Neuron (in vitro differentiated cells): ENCODE measurements around the gene USB1.
"Not testable (repeated sequence)": the region's sequence is repeated elsewhere in the genome, so short reads cannot be mapped to it uniquely, and the experiment has no call there.

ENCODE experiments used
- H2AFZ ChIP-seq: one replicate; pipeline ENCODE4 v1.6.1; 2013; ENCODE audit warnings: low read depth, mild to moderate bottlenecking, inconsistent platforms, low read length, moderate library complexity
- H3K27me3 ChIP-seq: one replicate; pipeline ENCODE4 v1.6.1; 2013; ENCODE audit warnings: low read length; ENCODE audit not compliant: insufficient read depth
- H3K36me3 ChIP-seq: one replicate; pipeline ENCODE4 v1.6.1; 2013; ENCODE audit warnings: low read length; ENCODE audit not compliant: insufficient read depth
- H3K4me1 ChIP-seq: one replicate; pipeline ENCODE4 v1.6.1; 2013; ENCODE audit warnings: low read length; ENCODE audit not compliant: insufficient read depth
- H3K4me3 ChIP-seq: 2 replicates; pipeline ENCODE4 v1.5.1; 2013; ENCODE audit warnings: mild to moderate bottlenecking, low read length, moderate library complexity
- H3K9me3 ChIP-seq: one replicate; pipeline ENCODE4 v1.6.1; 2013; ENCODE audit warnings: low read length

USB1 gene

GRCh38 chr16:57977418-57978069 is 23.7 kb upstream of the USB1 start:
- Histone ChIP-seq H2AFZ (no peak overlapping the region), H3K4me3 (no peak overlapping the region), H3K27me3 (peaks cover 6% of the 10 kb centered on the region), H3K9me3 (no peaks in the 10 kb centered on the region), H3K4me1 (peaks cover 9% of the 10 kb centered on the region), H3K36me3 (no peaks in the 10 kb centered on the region)

GRCh38 chr16:57978070-57978465 is 23.1 kb upstream of the USB1 start:
- H3K4me3 ChIP-seq, H3K4me1 ChIP-seq, H3K27me3 ChIP-seq, H3K36me3 ChIP-seq, H2AFZ ChIP-seq, H3K9me3 ChIP-seq: not testable (repeated sequence)

- Histone ChIP-seq H3K36me3 (no peaks in the 10 kb centered on the region), H3K4me3 (no peak overlapping the region), H3K27me3 (peaks cover 7% of the 10 kb centered on the region), H3K4me1 (peaks cover 9% of the 10 kb centered on the region), H3K9me3 (no peaks in the 10 kb centered on the region), H2AFZ (no peak overlapping the region)
Observed at GRCh38 chr16:57979006-57979585, 22.1 kb upstream of the USB1 start.

- no peaks in the 10 kb centered on the region for H3K36me3 ChIP-seq
- no peaks in the 10 kb centered on the region for H3K9me3 ChIP-seq
- no peak overlapping the region for H3K4me3 ChIP-seq
- H3K4me1 ChIP-seq: peaks cover 8% of the 10 kb centered on the region
- H3K27me3 ChIP-seq: peaks cover 27% of the 10 kb centered on the region
- no peak overlapping the region for H2AFZ ChIP-seq
Observed at GRCh38 chr16:57981636-57982035, 19.6 kb upstream of the USB1 start.

- peaks cover 31% of the 10 kb centered on the region for H3K27me3 ChIP-seq
Observed at GRCh38 chr16:57982385-57982784, 18.8 kb upstream of the USB1 start.

GRCh38 chr16:57984443-57985203 is 16.6 kb upstream of the USB1 start:
- H3K9me3 ChIP-seq: no peaks in the 10 kb centered on the region
- peak overlapping the region; percentile 74 for H2AFZ ChIP-seq
- peak overlapping the region; percentile 38 for H3K4me3 ChIP-seq
- peaks cover 8% of the 10 kb centered on the region for H3K4me1 ChIP-seq
- no peaks in the 10 kb centered on the region for H3K36me3 ChIP-seq
- H3K27me3 ChIP-seq: peaks cover 41% of the 10 kb centered on the region

More at GRCh38 chr16:57982385-57982784, 18.8 kb upstream of the USB1 start:
- no peaks in the 10 kb centered on the region for H3K36me3 ChIP-seq
- H3K4me1 ChIP-seq: peaks cover 8% of the 10 kb centered on the region
- H3K4me3 ChIP-seq: no peak overlapping the region
- no peaks in the 10 kb centered on the region for H3K9me3 ChIP-seq
- no peak overlapping the region for H2AFZ ChIP-seq

GRCh38 chr16:57985204-57986181 is 15.7 kb upstream of the USB1 start:
- H3K4me1 ChIP-seq: peaks cover 7% of the 10 kb centered on the region
- H3K36me3 ChIP-seq: no peaks in the 10 kb centered on the region
- peak overlapping the region; percentile 38 for H3K4me3 ChIP-seq
- peak overlapping the region; percentile 74 for H2AFZ ChIP-seq
- no peaks in the 10 kb centered on the region for H3K9me3 ChIP-seq
- peaks cover 41% of the 10 kb centered on the region for H3K27me3 ChIP-seq

GRCh38 chr16:57986196-57986595 is 15.0 kb upstream of the USB1 start:
- no peak overlapping the region for H3K4me3 ChIP-seq
- H3K36me3 ChIP-seq: no peaks in the 10 kb centered on the region
- H2AFZ ChIP-seq: no peak overlapping the region
- H3K4me1 ChIP-seq: peaks cover 7% of the 10 kb centered on the region
- H3K9me3 ChIP-seq: no peaks in the 10 kb centered on the region
- H3K27me3 ChIP-seq: peaks cover 41% of the 10 kb centered on the region

GRCh38 chr16:57987441-57988177 is 13.6 kb upstream of the USB1 start:
- H3K4me3 ChIP-seq: no peak overlapping the region
- H3K36me3 ChIP-seq: no peaks in the 10 kb centered on the region
- peaks cover 41% of the 10 kb centered on the region for H3K27me3 ChIP-seq
- peaks cover 7% of the 10 kb centered on the region for H3K4me1 ChIP-seq
- no peaks in the 10 kb centered on the region for H3K9me3 ChIP-seq
- no peak overlapping the region for H2AFZ ChIP-seq

GRCh38 chr16:57988929-57989328 is 12.3 kb upstream of the USB1 start:
- Histone ChIP-seq H2AFZ (no peak overlapping the region), H3K4me1 (peaks cover 7% of the 10 kb centered on the region), H3K4me3 (no peak overlapping the region), H3K9me3 (no peaks in the 10 kb centered on the region), H3K36me3 (no peaks in the 10 kb centered on the region), H3K27me3 (peaks cover 41% of the 10 kb centered on the region)

GRCh38 chr16:57991551-57992059 is 9.6 kb upstream of the USB1 start:
- Histone ChIP-seq H2AFZ (no peak overlapping the region), H3K36me3 (peaks cover 21% of the 10 kb centered on the region), H3K4me1 (no peaks in the 10 kb centered on the region), H3K9me3 (no peaks in the 10 kb centered on the region), H3K4me3 (no peak overlapping the region), H3K27me3 (peaks cover 19% of the 10 kb centered on the region)

GRCh38 chr16:57992084-57992483 is 9.1 kb upstream of the USB1 start:
- Histone ChIP-seq H3K4me3 (no peak overlapping the region), H3K27me3 (peaks cover 18% of the 10 kb centered on the region), H3K36me3 (peaks cover 26% of the 10 kb centered on the region), H2AFZ (no peak overlapping the region), H3K4me1 (no peaks in the 10 kb centered on the region), H3K9me3 (no peaks in the 10 kb centered on the region)
